NCI-H345 treated with DMSO at 0.1 percent for 48 hours (cell line): ENCODE data around the gene SLC16A2.
"Not testable (repeated sequence)": the region's sequence is repeated elsewhere in the genome, so short reads cannot be mapped to it uniquely, and the experiment has no call there.

Experiments used
- DNase-seq: peaks from one replicate; lab custom pipeline; 2025; ENCODE audit not compliant: unreplicated experiment; lab: John Stamatoyannopoulos, UW

The SLC16A2 gene

DNA sequence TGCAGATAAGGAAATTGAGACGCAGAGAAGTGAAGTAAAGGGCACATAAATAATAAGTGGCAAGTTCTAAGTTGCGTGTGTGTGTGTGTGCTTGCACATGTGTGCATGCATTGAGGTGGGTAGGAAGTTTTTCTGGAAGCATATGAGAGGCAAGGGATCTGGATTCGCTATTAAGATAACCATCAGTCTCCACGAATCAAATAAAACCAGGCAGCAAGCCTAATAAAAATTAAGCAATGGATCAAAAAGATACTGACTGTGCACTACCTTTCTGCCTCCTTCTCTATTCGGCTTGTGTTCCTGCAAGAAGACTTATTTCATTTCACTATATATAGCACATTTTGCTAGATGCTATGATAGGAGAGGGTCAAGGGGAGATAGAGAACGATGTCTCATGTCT is 23.8 kb downstream of the SLC16A2 start:
- no peak for DNase-seq

DNA sequence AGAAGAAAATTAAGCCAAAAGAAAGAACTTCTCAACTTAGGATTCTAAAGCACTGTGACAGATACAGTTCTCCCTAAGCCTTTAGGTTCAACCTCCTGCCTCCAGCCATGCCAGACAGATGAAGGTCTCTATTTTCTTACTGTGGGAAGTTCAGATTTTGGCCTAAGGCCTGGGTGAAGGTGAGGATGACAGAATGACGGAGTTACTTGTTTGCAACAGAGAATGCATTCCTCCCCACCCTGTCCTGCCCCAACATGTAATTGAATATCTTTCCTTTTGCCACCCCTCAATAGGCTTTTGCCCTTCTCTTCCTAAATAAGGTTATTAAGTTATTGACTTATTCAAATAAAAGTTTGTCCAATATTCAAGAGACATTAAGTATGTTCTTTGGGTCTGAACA is 25.6 kb downstream of the SLC16A2 start:
- no peak for DNase-seq

DNA sequence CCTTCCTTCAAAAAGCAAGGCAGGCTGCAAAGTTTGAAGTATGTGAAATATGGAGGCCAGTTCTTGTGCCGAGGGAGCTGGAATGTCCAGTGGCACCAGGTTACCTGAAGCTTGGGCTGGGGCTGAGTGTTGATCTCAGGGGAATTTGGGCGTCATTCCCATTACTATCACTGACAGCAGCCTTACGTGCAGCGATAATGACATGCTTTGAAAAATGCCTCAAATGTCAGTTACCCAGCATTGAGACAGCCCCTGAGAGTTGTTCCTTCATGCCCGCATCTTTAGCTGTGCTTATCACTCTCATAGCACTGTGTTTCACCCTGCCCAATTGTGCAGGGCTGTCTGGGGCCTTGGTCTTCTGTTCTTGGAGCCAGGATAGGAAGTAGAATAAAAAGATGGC is 27.4 kb downstream of the SLC16A2 start:
- DNase-seq: no peak

DNA sequence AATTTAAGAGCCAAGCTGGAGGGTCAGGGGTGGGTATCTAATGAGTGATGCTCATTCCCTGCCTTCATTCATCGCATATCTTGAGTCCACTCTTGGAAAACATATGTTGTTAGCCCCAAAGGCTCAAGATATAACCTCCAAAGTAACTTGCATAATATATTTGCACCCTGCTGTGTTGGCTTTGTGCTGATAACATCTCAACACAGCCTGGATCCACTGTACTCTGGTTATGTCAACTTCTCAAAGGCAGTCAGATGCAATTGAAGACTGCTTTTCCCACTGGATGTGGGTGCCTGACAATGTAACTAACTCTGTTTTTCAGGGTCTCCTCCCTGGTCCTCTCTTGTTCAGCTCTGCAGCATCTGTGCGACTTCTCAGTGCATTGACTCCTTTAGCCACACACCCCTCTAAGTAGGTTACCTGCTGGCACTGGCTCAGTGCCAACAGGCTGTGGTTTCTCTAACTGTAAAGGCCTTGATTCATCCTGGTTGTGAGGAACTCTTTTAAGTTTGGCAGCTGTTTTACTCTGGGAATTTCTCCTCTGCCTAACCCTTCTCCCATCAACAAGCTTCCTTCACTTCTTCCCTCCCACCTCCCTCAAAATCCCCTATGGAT is 28.1 kb downstream of the SLC16A2 start:
- DNase-seq: no peak

GRCh38 chrX:74449937-74450330 is 28.6 kb downstream of the SLC16A2 start:
- no peak for DNase-seq

GRCh38 chrX:74450803-74451449 is 29.6 kb downstream of the SLC16A2 start:
- no peak for DNase-seq

- no peak for DNase-seq
Observed at GRCh38 chrX:74451450-74452198, 30.3 kb downstream of the SLC16A2 start.

- no peak for DNase-seq
Observed at GRCh38 chrX:74452199-74452481, 30.8 kb downstream of the SLC16A2 start.

DNA sequence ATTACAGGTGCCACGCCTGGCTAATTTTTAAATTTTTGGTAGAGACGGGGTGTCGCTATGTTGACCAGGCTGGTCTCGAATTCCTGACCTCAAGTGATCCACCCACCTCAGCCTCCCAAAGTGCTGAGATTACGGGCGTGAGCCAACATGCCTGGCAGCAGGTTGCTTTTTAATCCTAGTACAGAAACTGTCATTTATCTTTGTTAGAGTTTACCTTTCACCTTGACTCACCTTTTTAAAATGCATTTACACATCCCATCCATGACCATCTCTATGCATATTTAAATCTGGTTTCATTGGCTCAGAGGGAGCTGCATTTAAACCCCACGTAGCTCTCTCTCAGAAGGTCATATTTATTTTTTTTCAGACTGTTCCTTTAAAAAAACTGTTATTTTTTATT is 31.9 kb downstream of the SLC16A2 start:
- DNase-seq: no peak

DNA sequence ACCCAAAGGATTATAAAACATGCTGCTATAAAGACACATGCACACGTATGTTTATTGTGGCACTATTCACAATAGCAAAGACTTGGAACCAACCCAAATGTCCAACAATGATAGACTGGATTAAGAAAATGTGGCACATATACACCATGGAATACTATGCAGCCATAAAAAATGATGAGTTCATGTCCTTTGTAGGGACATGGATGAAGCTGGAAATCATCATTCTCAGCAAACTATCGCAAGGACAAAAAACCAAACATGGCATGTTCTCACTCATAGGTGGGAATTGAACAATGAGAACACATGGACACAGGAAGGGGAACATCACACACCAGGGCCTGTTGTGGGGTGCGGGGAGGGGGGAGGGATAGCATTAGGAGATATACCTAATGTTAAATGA is 32.9 kb downstream of the SLC16A2 start:
- not testable (repeated sequence) for DNase-seq

- no peak for DNase-seq
Observed at GRCh38 chrX:74458736-74459135, 37.4 kb downstream of the SLC16A2 start.

DNA sequence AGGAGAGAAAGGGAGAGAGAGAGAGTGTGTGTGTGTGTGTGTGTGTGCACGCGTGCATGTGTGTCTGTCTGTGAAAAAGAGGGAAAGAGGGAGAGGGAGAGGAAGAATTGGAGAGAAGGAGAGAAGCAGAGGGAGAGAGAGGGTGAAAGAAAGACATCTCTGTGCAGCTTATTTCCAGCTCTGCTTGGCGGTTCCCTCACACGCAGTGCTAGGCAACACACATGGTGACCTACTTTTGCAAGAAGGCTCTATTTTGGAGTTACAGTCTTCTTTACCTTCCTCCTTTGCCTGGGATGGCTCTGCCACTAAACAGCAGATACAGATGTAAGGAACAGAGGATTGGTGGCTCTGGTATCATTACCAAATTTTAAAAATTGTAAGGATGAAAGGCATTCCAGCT is 40.1 kb downstream of the SLC16A2 start:
- DNase-seq: no peak

GRCh38 chrX:74464722-74465121 is 43.4 kb downstream of the SLC16A2 start:
- DNase-seq: no peak

DNA sequence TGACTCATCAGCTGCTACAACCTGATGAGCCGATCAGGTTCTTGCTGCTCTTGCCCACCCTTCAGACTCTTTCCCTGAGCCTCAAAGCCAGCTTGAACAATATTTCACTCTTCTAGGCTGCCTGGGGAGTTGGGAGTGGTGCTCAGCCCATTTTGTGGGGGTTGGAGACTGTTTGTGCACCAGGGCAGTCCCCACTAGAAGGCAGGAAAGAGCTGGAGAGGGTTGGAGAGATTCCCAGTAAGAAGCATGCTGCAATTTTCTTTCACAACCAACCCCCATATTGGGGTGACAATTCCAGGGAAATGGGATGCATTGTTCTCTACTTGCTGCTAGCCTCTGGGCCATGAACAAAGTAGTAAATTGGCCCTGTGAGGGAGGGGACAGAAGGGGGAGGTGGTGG is 44.1 kb downstream of the SLC16A2 start:
- no peak for DNase-seq

DNA sequence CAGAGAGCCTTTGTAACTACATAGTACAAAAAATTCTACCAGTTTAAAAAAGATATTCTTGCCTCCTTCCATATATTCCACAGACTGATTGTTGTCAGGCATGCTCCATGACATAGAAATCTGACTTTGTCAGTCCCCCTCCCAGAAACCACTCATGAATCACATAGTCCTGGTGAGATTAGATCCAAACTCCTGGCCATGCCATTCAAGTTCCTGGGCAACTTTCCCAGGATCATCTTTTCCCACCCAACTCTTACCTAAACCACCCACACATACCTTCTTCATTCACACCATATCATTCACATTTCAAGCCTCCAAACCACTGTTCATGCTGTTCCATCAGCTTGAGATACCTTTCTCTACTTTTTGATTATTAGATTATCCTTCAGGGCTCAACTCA is 46.4 kb downstream of the SLC16A2 start:
- DNase-seq: no peak

- not testable (repeated sequence) for DNase-seq
Observed at GRCh38 chrX:74473116-74473515, 51.8 kb downstream of the SLC16A2 start.

DNA sequence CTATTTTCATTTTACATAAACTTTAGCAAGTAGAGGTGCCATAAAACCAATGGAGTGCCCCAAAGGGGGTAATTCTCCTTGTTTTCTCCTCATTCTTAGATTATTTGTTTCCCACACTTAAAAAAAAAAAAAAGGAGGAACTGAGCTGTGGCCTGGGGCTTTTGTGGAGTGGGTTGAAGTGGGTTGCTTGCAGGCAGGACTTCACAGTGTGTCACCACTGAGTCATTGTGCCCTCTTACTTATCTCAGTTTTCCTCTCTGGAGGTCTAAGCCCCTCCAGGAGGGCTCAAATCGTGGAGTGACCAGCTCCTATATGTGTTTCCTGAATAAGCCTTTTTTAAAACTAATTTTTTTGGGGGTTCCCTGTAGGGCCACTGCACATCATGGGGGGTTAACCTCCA is 69.0 kb downstream of the SLC16A2 start:
- no peak for DNase-seq

- no peak for DNase-seq
Observed at GRCh38 chrX:74492720-74493201, 71.5 kb downstream of the SLC16A2 start.

GRCh38 chrX:74493806-74494205 is 72.5 kb downstream of the SLC16A2 start:
- no peak for DNase-seq

DNA sequence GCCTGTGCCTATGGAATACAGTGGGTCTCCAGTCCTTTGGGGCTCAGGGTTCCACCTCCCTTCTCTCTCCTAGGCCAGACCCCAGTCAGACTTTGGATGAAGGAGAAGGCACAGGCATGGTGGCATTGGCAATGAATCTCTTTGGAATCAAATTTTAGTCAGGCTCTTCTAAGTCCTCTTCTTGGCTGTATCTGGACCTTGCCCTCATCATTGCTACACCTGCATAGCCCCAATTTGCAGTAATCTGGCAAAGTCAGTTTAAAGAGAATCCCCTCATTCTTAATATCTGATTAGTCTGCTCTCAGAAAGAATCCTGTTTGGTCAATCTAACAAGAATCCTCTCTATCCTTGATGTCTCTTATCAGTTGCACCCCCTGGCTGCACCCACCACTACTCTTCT is 77.6 kb downstream of the SLC16A2 start:
- DNase-seq: no peak

GRCh38 chrX:74500067-74500466 is 78.8 kb downstream of the SLC16A2 start:
- no peak for DNase-seq

DNA sequence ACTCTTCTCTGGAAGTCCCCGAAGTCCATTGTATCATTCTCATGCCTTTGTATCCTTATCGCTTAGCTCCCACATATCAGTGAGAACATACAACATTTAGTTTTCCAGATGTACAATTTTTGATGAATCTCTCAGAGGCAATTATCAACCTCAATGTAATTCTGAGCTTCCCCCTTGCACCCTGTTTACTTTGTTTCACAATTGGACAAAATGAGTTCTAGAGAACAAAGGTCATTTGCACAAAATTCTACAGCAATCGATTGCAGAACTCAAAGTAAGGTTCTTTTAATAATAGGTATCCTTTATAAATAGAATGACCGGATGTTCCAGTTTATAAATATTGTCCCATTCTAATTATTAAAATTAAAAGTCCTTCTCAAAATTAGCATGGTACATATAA is 79.3 kb downstream of the SLC16A2 start:
- DNase-seq: no peak
